Measurements from ENCODE around the gene TADA1. TPM values are rescaled to one million over a fixed set of nuclear protein-coding genes. Genes with fewer than 3 reads are reported as not detected.

TADA1 gene
- total RNA-seq, 1 donor from 2014 or later, result 11.7 TPM

DNA sequence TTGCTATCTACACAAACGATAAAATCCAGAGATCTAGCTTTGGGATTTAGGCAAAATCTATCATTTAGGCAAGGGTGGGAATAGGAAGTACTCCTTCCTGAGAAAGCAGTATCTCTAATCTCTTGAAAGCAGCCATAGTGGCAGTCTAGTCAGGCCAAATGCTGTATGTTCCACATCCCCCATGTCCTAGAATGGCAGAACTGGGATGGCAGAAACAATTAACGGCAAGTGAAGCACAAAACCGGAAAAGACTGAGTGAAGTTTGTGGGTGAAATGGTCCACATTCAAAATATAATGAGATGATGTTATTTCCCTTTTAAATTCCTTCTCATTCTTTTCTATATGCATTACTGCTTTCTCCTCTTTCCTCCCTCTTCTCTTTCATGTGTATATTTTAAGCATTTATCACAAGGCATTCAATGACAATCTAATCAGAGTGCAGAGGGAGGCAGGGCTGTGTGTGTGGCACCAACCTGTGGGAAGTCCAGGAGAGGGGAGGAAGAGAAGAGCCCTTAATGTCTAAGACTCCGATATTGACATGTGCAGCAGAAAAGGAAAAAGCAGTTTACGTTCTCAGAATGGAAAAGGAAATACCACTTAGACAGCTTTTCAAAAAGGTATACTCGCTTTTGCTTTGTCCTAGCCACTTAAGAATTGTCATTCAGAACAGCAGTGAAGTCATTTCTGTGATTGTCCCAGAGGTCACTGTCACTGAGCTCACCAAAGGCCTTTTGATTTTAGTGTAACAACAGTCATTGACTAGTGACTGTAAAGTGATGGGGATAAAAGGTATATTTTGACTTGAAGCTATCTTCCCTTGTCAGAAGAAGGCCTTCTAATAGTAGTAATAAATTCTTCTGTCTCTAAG is 42.3 kb upstream of the TADA1 start:
- TF ChIP-seq, protein P1, sequence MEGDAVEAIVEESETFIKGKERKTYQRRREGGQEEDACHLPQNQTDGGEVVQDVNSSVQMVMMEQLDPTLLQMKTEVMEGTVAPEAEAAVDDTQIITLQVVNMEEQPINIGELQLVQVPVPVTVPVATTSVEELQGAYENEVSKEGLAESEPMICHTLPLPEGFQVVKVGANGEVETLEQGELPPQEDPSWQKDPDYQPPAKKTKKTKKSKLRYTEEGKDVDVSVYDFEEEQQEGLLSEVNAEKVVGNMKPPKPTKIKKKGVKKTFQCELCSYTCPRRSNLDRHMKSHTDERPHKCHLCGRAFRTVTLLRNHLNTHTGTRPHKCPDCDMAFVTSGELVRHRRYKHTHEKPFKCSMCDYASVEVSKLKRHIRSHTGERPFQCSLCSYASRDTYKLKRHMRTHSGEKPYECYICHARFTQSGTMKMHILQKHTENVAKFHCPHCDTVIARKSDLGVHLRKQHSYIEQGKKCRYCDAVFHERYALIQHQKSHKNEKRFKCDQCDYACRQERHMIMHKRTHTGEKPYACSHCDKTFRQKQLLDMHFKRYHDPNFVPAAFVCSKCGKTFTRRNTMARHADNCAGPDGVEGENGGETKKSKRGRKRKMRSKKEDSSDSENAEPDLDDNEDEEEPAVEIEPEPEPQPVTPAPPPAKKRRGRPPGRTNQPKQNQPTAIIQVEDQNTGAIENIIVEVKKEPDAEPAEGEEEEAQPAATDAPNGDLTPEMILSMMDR (IDR thresholded peaks at IDR 0.05; ENCODE audit: unreplicated experiment), result no peak
- no peak overlapping the region for H3K27ac Mint-ChIP-seq (ENCODE audit: unreplicated experiment)
- DNase-seq (ENCODE audit: low spot score), result no peak
- H3K4me1 Mint-ChIP-seq (ENCODE audit: unreplicated experiment), result no peaks in the 10 kb centered on the region
- peaks cover 18% of the 10 kb centered on the region for H3K27me3 Mint-ChIP-seq (ENCODE audit: unreplicated experiment)
- H3K9me3 Mint-ChIP-seq (ENCODE audit: unreplicated experiment), result no peaks in the 10 kb centered on the region
- H3K4me3 Mint-ChIP-seq (ENCODE audit: unreplicated experiment), result no peak overlapping the region
- no peaks in the 10 kb centered on the region for H3K36me3 Mint-ChIP-seq (ENCODE audit: low read depth, unreplicated experiment)

DNA sequence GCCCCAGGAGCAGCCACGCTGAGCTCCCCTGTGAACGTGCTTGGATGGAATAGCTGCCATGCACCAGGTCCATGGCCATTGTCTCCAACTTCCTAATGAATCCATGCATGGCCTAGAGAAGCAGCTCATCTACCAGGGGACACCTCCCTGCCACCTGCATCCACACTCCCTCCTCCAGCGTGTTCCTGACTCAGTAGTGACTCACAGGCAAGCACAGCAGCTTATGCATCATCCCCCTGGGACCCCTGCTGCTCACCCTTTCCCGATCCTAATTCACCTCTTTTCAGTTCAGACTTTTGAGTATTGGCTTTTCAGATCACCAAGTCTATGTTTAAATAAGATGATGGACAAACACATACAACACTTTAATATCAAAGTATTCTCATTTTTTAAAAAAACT is 39.9 kb upstream of the TADA1 start:
- peaks cover 8% of the 10 kb centered on the region for H3K27me3 Mint-ChIP-seq (ENCODE audit: unreplicated experiment)
- H3K27ac Mint-ChIP-seq (ENCODE audit: unreplicated experiment), result no peak overlapping the region

DNA sequence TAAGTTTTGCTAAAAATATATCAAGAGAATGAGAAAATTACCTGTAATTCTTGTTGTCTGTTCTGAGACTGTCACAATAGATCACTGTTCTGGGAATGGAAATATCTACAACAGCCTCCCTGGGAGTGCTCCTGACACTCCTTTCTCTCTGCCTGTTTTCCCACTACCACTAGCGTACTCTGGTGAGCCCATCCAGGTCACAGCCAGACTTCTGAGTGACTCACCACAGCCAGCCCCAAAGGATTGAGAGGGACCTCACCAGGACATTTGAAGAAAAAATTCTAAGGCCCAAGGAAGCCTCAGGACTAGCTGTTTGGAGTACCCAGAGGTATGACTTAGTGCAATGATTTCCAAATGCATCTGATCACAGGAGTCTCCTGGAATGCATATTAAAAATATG is 39.0 kb upstream of the TADA1 start:
- H3K27ac Mint-ChIP-seq (ENCODE audit: unreplicated experiment), result no peak overlapping the region
- TF ChIP-seq, protein P1 (IDR thresholded peaks at IDR 0.05; ENCODE audit: unreplicated experiment), result no peak
- no peaks in the 10 kb centered on the region for H3K36me3 Mint-ChIP-seq (ENCODE audit: low read depth, unreplicated experiment)
- peaks cover 6% of the 10 kb centered on the region for H3K27me3 Mint-ChIP-seq (ENCODE audit: unreplicated experiment)
- H3K4me1 Mint-ChIP-seq (ENCODE audit: unreplicated experiment), result no peaks in the 10 kb centered on the region
- no peak for DNase-seq (ENCODE audit: low spot score)
- no peak overlapping the region for H3K4me3 Mint-ChIP-seq (ENCODE audit: unreplicated experiment)
- H3K9me3 Mint-ChIP-seq (ENCODE audit: unreplicated experiment), result peaks cover 4% of the 10 kb centered on the region

More for the DNA sequence above, 39.9 kb upstream of the TADA1 start:
- Mint-ChIP-seq H3K9me3 (ENCODE audit: unreplicated experiment) (peaks cover 4% of the 10 kb centered on the region), H3K36me3 (ENCODE audit: low read depth, unreplicated experiment) (no peaks in the 10 kb centered on the region), H3K4me3 (ENCODE audit: unreplicated experiment) (no peak overlapping the region), H3K4me1 (ENCODE audit: unreplicated experiment) (no peaks in the 10 kb centered on the region)
- no peak for DNase-seq (ENCODE audit: low spot score)
- TF ChIP-seq, protein P1 (IDR thresholded peaks at IDR 0.05; ENCODE audit: unreplicated experiment), result no peak

DNA sequence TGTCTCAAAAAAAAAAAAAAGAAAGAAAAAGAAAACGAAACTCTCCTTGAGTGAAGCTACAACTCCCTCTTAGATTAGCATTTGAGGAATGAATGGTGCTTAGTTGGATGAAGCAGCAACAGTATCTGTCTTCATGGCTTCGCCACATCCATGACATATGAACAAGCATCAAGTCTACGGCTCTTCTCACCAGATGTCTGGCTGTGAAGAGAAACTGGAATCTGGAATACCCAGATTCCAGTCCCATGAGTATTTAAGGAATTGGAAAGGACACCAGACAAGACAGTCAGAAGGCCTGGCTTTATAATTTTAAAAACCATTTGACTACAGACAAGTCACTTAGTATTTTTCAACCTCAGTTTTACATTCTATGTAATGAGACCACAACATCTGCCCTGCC is 38.0 kb upstream of the TADA1 start:
- Mint-ChIP-seq H3K36me3 (ENCODE audit: low read depth, unreplicated experiment) (no peaks in the 10 kb centered on the region), H3K9me3 (ENCODE audit: unreplicated experiment) (peaks cover 4% of the 10 kb centered on the region), H3K27me3 (ENCODE audit: unreplicated experiment) (peaks cover 3% of the 10 kb centered on the region), H3K4me1 (ENCODE audit: unreplicated experiment) (no peaks in the 10 kb centered on the region), H3K4me3 (ENCODE audit: unreplicated experiment) (no peak overlapping the region), H3K27ac (ENCODE audit: unreplicated experiment) (no peak overlapping the region)
- no peak for DNase-seq (ENCODE audit: low spot score)
- TF ChIP-seq, protein P1 (IDR thresholded peaks at IDR 0.05; ENCODE audit: unreplicated experiment), result no peak

DNA sequence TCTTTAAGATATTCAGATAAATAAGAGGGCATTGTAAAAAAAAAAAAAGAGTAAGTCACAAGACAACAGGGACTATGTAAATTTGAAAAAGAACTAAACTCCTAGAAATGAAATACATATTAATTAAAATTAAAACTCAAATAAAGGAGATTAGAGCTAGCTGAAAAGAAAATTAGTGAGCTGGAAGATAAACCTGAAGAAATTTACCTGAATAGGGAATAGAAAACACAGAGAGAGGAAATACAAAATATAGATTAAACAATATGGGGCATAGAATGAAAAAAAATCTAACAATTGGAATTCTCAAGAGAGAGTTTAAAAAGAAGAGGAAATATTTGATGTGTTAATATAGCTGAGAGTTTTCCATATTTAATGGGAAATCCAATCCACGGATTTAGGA is 35.6 kb upstream of the TADA1 start:
- H3K36me3 Mint-ChIP-seq (ENCODE audit: low read depth, unreplicated experiment), result no peaks in the 10 kb centered on the region
- H3K9me3 Mint-ChIP-seq (ENCODE audit: unreplicated experiment), result peaks cover 4% of the 10 kb centered on the region
- TF ChIP-seq, protein P1 (IDR thresholded peaks at IDR 0.05; ENCODE audit: unreplicated experiment), result no peak

More for the DNA sequence above, 35.6 kb upstream of the TADA1 start:
- Mint-ChIP-seq H3K4me3 (ENCODE audit: unreplicated experiment) (no peak overlapping the region), H3K27ac (ENCODE audit: unreplicated experiment) (no peak overlapping the region), H3K4me1 (ENCODE audit: unreplicated experiment) (no peaks in the 10 kb centered on the region), H3K27me3 (ENCODE audit: unreplicated experiment) (no peaks in the 10 kb centered on the region)
- no peak for DNase-seq (ENCODE audit: low spot score)
